OCI-LY7 (cell line): ENCODE results near the gene CARS1.

Experiments used
- EZH2phosphoT487 ChIP-seq: fragments of 200-600 bp; sonication (generic); IDR thresholded peaks from 2 replicates; pipeline ENCODE4 v1.6.1; 2018; ENCODE audit warnings: low read depth, borderline replicate concordance, mild to moderate bottlenecking, mixed run types, antibody characterized with exemption, low read length, moderate library complexity, mixed read lengths
- TF ChIP-seq, protein P1 (sequence below): fragments of 200-600 bp; sonication (generic); conservative IDR thresholded peaks from 2 replicates; pipeline ENCODE4 v1.5.1; 2014; ENCODE audit warnings: mild to moderate bottlenecking, antibody characterized with exemption, low read length, moderate library complexity, mixed read lengths

- TF ChIP-seq, protein P1, sequence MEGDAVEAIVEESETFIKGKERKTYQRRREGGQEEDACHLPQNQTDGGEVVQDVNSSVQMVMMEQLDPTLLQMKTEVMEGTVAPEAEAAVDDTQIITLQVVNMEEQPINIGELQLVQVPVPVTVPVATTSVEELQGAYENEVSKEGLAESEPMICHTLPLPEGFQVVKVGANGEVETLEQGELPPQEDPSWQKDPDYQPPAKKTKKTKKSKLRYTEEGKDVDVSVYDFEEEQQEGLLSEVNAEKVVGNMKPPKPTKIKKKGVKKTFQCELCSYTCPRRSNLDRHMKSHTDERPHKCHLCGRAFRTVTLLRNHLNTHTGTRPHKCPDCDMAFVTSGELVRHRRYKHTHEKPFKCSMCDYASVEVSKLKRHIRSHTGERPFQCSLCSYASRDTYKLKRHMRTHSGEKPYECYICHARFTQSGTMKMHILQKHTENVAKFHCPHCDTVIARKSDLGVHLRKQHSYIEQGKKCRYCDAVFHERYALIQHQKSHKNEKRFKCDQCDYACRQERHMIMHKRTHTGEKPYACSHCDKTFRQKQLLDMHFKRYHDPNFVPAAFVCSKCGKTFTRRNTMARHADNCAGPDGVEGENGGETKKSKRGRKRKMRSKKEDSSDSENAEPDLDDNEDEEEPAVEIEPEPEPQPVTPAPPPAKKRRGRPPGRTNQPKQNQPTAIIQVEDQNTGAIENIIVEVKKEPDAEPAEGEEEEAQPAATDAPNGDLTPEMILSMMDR, result no peak
- no peak for TF ChIP-seq EZH2phosphoT487
Observed at GRCh38 chr11:3040881-3041280, 16.3 kb downstream of the CARS1 start.
